ENCODE data around the gene AGAP3. TPM values are rescaled to one million over a fixed set of nuclear protein-coding genes. Genes with fewer than 3 reads are reported as not detected.

AGAP3 gene
- polyA plus RNA-seq, 1 donor (not counting 4 experiments of a cell fraction or from before 2014, with no cell fraction given), result 64.3 TPM

- peaks cover 14 to 18% of the 10 kb centered on the region in 2 experiments for H3K36me3 ChIP-seq (ENCODE audit: control insufficient read depth in 2 of 2, extremely low read depth in 1 of 2, insufficient read depth in 2 of 2, low read length in 2 of 2)
- FAIRE-seq, result no peak
These were observed 24.2 kb upstream of the AGAP3 start for GRCh38 chr7:151062111-151062398.

GRCh38 chr7:151062399-151063211 is 23.7 kb upstream of the AGAP3 start:
- Histone ChIP-seq H2AFZ (ENCODE audit: control insufficient read depth, low read length) (no peak overlapping the region), H3K9me3 (ENCODE audit: control insufficient read depth, low read depth, low read length) (no peaks in the 10 kb centered on the region), H3K4me3 (ENCODE audit: control insufficient read depth in 2 of 3, extremely low read depth in 1 of 3, insufficient read depth in 2 of 3, low read depth in 1 of 3, low read length in 3 of 3) (peak overlapping the region; percentile 27 to 48 (median 38)), H4K20me1 (ENCODE audit: control insufficient read depth, extremely low read depth, insufficient read depth, low read length) (no peaks in the 10 kb centered on the region), H3K9me1 (ENCODE audit: control insufficient read depth, extremely low read depth, insufficient read depth, low read length) (peaks cover 4% of the 10 kb centered on the region), H3K36me3 (ENCODE audit: control insufficient read depth in 2 of 2, extremely low read depth in 1 of 2, insufficient read depth in 2 of 2, low read length in 2 of 2) (peaks cover 17 to 22% of the 10 kb centered on the region in 2 experiments), H3K79me2 (ENCODE audit: control insufficient read depth, insufficient read depth, low read length) (peaks cover 35% of the 10 kb centered on the region), H3K9ac (ENCODE audit: control insufficient read depth, extremely low read depth, insufficient read depth, low read length) (peak overlapping the region; percentile 28), H3K4me2 (ENCODE audit: control insufficient read depth, extremely low read depth, insufficient read depth, low read depth, low read length) (peak overlapping the region; percentile 69), H3K27ac (ENCODE audit: control insufficient read depth, insufficient read depth, low read length) (no peak overlapping the region), H3K4me1 (ENCODE audit: control insufficient read depth, extremely low read depth, insufficient read depth, low read length) (peaks cover 32% of the 10 kb centered on the region), H3K27me3 (ENCODE audit: control insufficient read depth, extremely low read depth, insufficient read depth, low read length) (no peaks in the 10 kb centered on the region)
- no peak for TF ChIP-seq EZH2 (IDR thresholded peaks at IDR 0.05; ENCODE audit: low read length)
- TF ChIP-seq, protein P1, sequence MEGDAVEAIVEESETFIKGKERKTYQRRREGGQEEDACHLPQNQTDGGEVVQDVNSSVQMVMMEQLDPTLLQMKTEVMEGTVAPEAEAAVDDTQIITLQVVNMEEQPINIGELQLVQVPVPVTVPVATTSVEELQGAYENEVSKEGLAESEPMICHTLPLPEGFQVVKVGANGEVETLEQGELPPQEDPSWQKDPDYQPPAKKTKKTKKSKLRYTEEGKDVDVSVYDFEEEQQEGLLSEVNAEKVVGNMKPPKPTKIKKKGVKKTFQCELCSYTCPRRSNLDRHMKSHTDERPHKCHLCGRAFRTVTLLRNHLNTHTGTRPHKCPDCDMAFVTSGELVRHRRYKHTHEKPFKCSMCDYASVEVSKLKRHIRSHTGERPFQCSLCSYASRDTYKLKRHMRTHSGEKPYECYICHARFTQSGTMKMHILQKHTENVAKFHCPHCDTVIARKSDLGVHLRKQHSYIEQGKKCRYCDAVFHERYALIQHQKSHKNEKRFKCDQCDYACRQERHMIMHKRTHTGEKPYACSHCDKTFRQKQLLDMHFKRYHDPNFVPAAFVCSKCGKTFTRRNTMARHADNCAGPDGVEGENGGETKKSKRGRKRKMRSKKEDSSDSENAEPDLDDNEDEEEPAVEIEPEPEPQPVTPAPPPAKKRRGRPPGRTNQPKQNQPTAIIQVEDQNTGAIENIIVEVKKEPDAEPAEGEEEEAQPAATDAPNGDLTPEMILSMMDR (optimal IDR thresholded peaks at IDR 0.05 in 1 of 3, IDR thresholded peaks at IDR 0.05 in 1 of 3, conservative IDR thresholded peaks at IDR 0.05 in 1 of 3; ENCODE audit: extremely low read depth in 1 of 3, insufficient read depth in 2 of 3, low read length in 3 of 3), result no peak
- dilution Hi-C loops (cut with MboI; ENCODE audit: extremely low pct_ligation_motif_present, low sequenced_read_pairs), result no loop called here
- DNase-seq (ENCODE audit: low read depth, low spot score) (no peak), FAIRE-seq (no peak)

More at GRCh38 chr7:151062111-151062398, 24.2 kb upstream of the AGAP3 start:
- Histone ChIP-seq H3K9me1 (ENCODE audit: control insufficient read depth, extremely low read depth, insufficient read depth, low read length) (peaks cover 4% of the 10 kb centered on the region), H3K4me2 (ENCODE audit: control insufficient read depth, extremely low read depth, insufficient read depth, low read depth, low read length) (no peak overlapping the region), H3K27me3 (ENCODE audit: control insufficient read depth, extremely low read depth, insufficient read depth, low read length) (no peaks in the 10 kb centered on the region), H2AFZ (ENCODE audit: control insufficient read depth, low read length) (no peak overlapping the region), H3K9me3 (ENCODE audit: control insufficient read depth, low read depth, low read length) (no peaks in the 10 kb centered on the region), H3K4me1 (ENCODE audit: control insufficient read depth, extremely low read depth, insufficient read depth, low read length) (peaks cover 38% of the 10 kb centered on the region), H3K9ac (ENCODE audit: control insufficient read depth, extremely low read depth, insufficient read depth, low read length) (no peak overlapping the region), H3K4me3 (ENCODE audit: control insufficient read depth in 2 of 3, extremely low read depth in 1 of 3, insufficient read depth in 2 of 3, low read depth in 1 of 3, low read length in 3 of 3) (no peak overlapping the region), H4K20me1 (ENCODE audit: control insufficient read depth, extremely low read depth, insufficient read depth, low read length) (no peaks in the 10 kb centered on the region), H3K27ac (ENCODE audit: control insufficient read depth, insufficient read depth, low read length) (no peak overlapping the region), H3K79me2 (ENCODE audit: control insufficient read depth, insufficient read depth, low read length) (peaks cover 35% of the 10 kb centered on the region)
- TF ChIP-seq EZH2 (IDR thresholded peaks at IDR 0.05; ENCODE audit: low read length), result no peak
- TF ChIP-seq, protein P1 (optimal IDR thresholded peaks at IDR 0.05 in 1 of 3, IDR thresholded peaks at IDR 0.05 in 1 of 3, conservative IDR thresholded peaks at IDR 0.05 in 1 of 3; ENCODE audit: extremely low read depth in 1 of 3, insufficient read depth in 2 of 3, low read length in 3 of 3), result no peak
- no peak for DNase-seq (ENCODE audit: low read depth, low spot score)
- dilution Hi-C loops (cut with MboI; ENCODE audit: extremely low pct_ligation_motif_present, low sequenced_read_pairs), result no loop called here
